PC-3 (cell line): ENCODE measurements around the gene LAMA3. TPM values are rescaled to one million over a fixed set of nuclear protein-coding genes. Genes with fewer than 3 reads are reported as not detected.

ENCODE experiments used
- ATAC-seq: fragments of 200-7000 bp; cut with Tn5 transposase; 2 replicates; pipeline ENCODE4 v1.9.1; 2020; ENCODE audit warnings: mild to moderate bottlenecking, moderate library complexity
- BruUV-seq: library from RNA; stranded (reverse); fragments of 400-500 nt; replicated peaks from 2 replicates; lab custom pipeline; 2021; lab: Mats Ljungman, UMichigan
- CTCF ChIA-PET: fragments of 300-600 bp; sonication (Branson Sonifier 250); formaldehyde crosslinking; loops from one replicate; lab custom pipeline; 2022; ENCODE audit warnings: antibody characterized with exemption; lab: Charles Lee
- POLR2A ChIA-PET: fragments of 300-600 bp; sonication (Branson Sonifier 250); formaldehyde crosslinking; loops from one replicate; lab custom pipeline; 2022; ENCODE audit warnings: antibody characterized with exemption; ENCODE audit not compliant: unreplicated experiment; lab: Charles Lee
- DNase-seq: peaks from one replicate; pipeline ENCODE4 v3.0.0-alpha.2; 2015
- H2AFZ ChIP-seq: fragments of 300-600 bp; sonication (generic); 2 replicates; pipeline ENCODE4 v1.6.0; 2016; ENCODE audit warnings: antibody characterized with exemption, low read length
- H3F3A ChIP-seq: fragments of 300-600 bp; sonication (generic); one replicate; pipeline ENCODE4 v1.6.0; 2017; ENCODE audit warnings: antibody characterized with exemption, low read length, control low read depth, mild to moderate bottlenecking; ENCODE audit not compliant: unreplicated experiment
- H3K27ac ChIP-seq: fragments of 300-600 bp; sonication (generic); 2 replicates; pipeline ENCODE4 v1.5.1; 2016; ENCODE audit warnings: mild to moderate bottlenecking, low read length
- H3K27me3 ChIP-seq: fragments of 300-600 bp; sonication (generic); 2 replicates; pipeline ENCODE4 v1.6.1; 2016; ENCODE audit warnings: low read length, mixed read lengths
- H3K36me3 ChIP-seq: fragments of 300-600 bp; sonication (generic); 2 replicates; pipeline ENCODE4 v1.6.1; 2016; ENCODE audit warnings: low read depth, mixed run types, low read length, mixed read lengths
- H3K4me1 ChIP-seq: fragments of 300-600 bp; sonication (generic); 2 replicates; pipeline ENCODE4 v1.5.1; 2016; ENCODE audit warnings: low read length; ENCODE audit not compliant: insufficient read depth
- H3K4me2 ChIP-seq: fragments of 300-600 bp; sonication (generic); 2 replicates; pipeline ENCODE4 v1.6.0; 2016; ENCODE audit warnings: low read length
- H3K4me3 ChIP-seq: fragments of 300-600 bp; sonication (generic); 2 replicates; pipeline ENCODE4 v1.5.1; 2016; ENCODE audit warnings: mild to moderate bottlenecking, low read length, mixed read lengths
- H3K79me2 ChIP-seq: fragments of 300-600 bp; sonication (generic); 2 replicates; pipeline ENCODE4 v1.6.1; 2017; ENCODE audit warnings: low read length, mixed read lengths
- H3K9ac ChIP-seq: fragments of 300-600 bp; sonication (generic); 2 replicates; pipeline ENCODE4 v1.6.0; 2016; ENCODE audit warnings: mild to moderate bottlenecking, low read length
- H3K9me2 ChIP-seq: fragments of 300-600 bp; sonication (generic); replicated peaks from 2 replicates; pipeline ENCODE4 v1.6.1; 2016; ENCODE audit warnings: mixed run types, low read length, mixed read lengths
- H3K9me3 ChIP-seq: fragments of 300-600 bp; sonication (generic); 2 replicates; pipeline ENCODE4 v1.6.1; 2016; ENCODE audit warnings: low read length, mixed read lengths
- H4K20me1 ChIP-seq: fragments of 300-600 bp; sonication (generic); 2 replicates; pipeline ENCODE4 v1.6.1; 2016; ENCODE audit warnings: low read length, mixed read lengths
- CTCF ChIP-seq: fragments of 300-600 bp; sonication (generic); conservative IDR thresholded peaks from 2 replicates; pipeline ENCODE4 v1.5.1; 2017; ENCODE audit warnings: antibody characterized with exemption, low read depth, mild to moderate bottlenecking, low read length
- EZH2 ChIP-seq: fragments of 300-600 bp; sonication (generic); IDR thresholded peaks from one replicate; pipeline ENCODE4 v1.6.1; 2017; ENCODE audit warnings: antibody characterized with exemption, mild to moderate bottlenecking, low read length; ENCODE audit not compliant: unreplicated experiment
- EZH2phosphoT487 ChIP-seq: fragments of 300-600 bp; sonication (generic); IDR thresholded peaks from 2 replicates; pipeline ENCODE4 v1.6.1; 2018; ENCODE audit warnings: mild to moderate bottlenecking, antibody characterized with exemption, low read length, borderline replicate concordance
- intact Hi-C: fragments of 100-400 bp; cut with micrococcal nuclease; formaldehyde crosslinking; loops from 2 replicates; pipeline ENCODE4 v1.9.0; 2023
- total RNA-seq: library from RNA; depleted of rRNA; stranded (reverse); fragments of >200 nt; gene quantifications from 2 replicates; pipeline ENCODE4 v1.2.3, GENCODE V29; 2014

Gene LAMA3
- total RNA-seq, 1 experiment from 2014 or later = 224 TPM

DNA sequence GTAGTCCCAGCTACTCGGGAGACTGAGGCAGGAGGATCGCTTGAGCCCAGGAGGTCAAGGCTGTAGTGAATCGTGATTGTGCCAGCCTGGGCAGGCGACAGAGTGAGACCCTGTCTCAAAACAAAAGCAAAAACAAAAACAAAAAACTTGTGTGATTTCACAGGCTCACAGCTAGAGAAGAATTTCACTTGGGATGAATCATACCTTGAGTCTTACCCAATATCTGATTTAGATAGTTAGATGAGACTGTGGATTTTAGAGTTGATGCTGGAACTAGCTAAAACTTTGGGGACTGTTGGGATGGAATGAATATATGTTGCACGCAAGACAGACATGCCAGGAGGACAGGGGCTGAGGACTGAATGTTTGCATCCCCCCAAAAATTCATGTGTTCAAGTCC, 31.0 kb upstream of the LAMA3 start:
- Histone ChIP-seq H4K20me1 (no peaks in the 10 kb centered on the region), H3K9me2 (no peaks in the 10 kb centered on the region), H3K27me3 (no peaks in the 10 kb centered on the region), H3K4me3 (no peak overlapping the region), H2AFZ (no peak overlapping the region), H3K36me3 (no peaks in the 10 kb centered on the region), H3K4me1 (peaks cover 11% of the 10 kb centered on the region; the same call in 1 of the 2 replicates), H3K27ac (no peak overlapping the region), H3F3A (no peaks in the 10 kb centered on the region), H3K9ac (no peak overlapping the region), H3K4me2 (no peak overlapping the region), H3K9me3 (no peaks in the 10 kb centered on the region), H3K79me2 (peaks cover 37% of the 10 kb centered on the region)
- no TSS peak for BruUV-seq
- no peak for ATAC-seq
- ChIA-PET CTCF (no interaction called here), POLR2A (no interaction called here)
- intact Hi-C loops = no loop called here
- peak; percentile 27 for DNase-seq
- TF ChIP-seq EZH2 = no peak

DNA sequence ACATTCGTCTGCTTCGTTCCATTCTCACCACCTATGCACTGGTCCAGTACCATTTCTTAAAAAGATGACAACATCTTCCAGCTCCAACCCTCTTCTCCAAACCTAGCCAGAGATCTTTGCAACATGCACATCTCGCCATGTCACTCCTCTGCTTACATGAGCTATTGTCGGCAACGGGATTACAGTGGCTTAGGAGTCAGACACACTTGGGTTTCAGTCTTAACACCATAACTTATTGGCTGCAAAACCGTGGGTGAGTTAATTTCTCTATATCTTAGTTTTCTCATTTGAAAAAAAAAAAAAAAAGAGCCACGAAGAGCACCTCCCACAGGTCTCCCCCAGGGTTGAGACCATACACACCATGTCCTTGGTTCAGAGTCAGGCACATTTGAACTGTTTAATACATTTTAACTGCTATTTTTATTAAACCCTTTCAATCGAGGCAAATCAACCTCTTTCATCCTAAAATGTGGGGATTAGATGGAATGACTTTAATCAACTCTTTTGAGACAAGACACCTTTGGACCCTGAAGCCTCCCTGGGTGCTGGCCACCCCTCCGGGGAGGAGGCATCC, 27.4 kb upstream of the LAMA3 start:
- CTCF ChIA-PET = no interaction called here
- peak overlapping the region; percentile 10; the same call in 1 of the 2 replicates for H3K27ac ChIP-seq

More for the DNA sequence above, 27.4 kb upstream of the LAMA3 start:
- H3K9ac ChIP-seq = peak overlapping the region; percentile 75
- POLR2A ChIA-PET = interaction anchor here (0.6 kb wide), 1 partner anchor 23 kb away, joined by 12 read pairs; no protein-coding TSS in a partner anchor
- H3K27me3 ChIP-seq = no peaks in the 10 kb centered on the region
- ATAC-seq (peak; percentile 3), DNase-seq (no peak)
- peak; percentile 10; the same call in 1 of the 2 replicates for TF ChIP-seq CTCF
- no peak for TF ChIP-seq EZH2phosphoT487
- TF ChIP-seq EZH2 = no peak
- H4K20me1 ChIP-seq = no peaks in the 10 kb centered on the region
- H3K4me2 ChIP-seq = peak overlapping the region; percentile 97
- no peaks in the 10 kb centered on the region for H3K9me3 ChIP-seq
- no peaks in the 10 kb centered on the region for H3K36me3 ChIP-seq
- peaks cover 11% of the 10 kb centered on the region; the same call in 1 of the 2 replicates for H3K4me1 ChIP-seq
- H3F3A ChIP-seq = no peaks in the 10 kb centered on the region
- H3K4me3 ChIP-seq = peak overlapping the region; percentile 97
- H3K9me2 ChIP-seq = no peaks in the 10 kb centered on the region
- BruUV-seq = no TSS peak
- intact Hi-C loops = no loop called here
- peaks cover 30% of the 10 kb centered on the region for H3K79me2 ChIP-seq
- peak overlapping the region; percentile 85 for H2AFZ ChIP-seq
